CD4-positive, alpha-beta T cell treated with Interleukin-6 at 100 ng/mL for 8 hours (primary cell): ENCODE results near the gene GARNL3.
A peak's percentile ranks its signal among the peaks of the same experiment; 100 is the strongest.

ENCODE experiments used
- DNase-seq: peaks from one replicate; pipeline ENCODE4 v3.0.0-alpha.2; 2020; ENCODE audit warnings: mixed read lengths, low spot score

The GARNL3 gene

DNA sequence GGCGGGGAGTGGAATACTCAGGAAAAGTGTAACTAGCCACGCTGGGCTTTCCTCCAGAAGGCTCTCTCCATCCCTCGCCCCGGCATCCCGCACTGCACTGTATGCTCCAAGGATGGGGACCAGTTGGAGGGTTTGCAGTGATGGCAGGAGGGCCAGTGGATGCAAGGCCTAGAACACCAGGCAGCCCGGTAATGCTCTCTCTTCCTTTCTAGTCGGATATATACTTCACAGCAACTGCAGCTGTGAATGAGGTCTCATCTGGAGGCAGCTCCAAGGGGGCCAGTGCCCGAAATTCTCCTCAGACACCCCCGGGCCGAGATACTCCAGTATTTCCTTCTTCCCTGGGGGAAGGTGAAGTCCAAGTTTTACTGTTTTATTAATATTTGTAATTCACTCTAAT, 122.4 kb downstream of the GARNL3 start:
- no peak for DNase-seq

DNA sequence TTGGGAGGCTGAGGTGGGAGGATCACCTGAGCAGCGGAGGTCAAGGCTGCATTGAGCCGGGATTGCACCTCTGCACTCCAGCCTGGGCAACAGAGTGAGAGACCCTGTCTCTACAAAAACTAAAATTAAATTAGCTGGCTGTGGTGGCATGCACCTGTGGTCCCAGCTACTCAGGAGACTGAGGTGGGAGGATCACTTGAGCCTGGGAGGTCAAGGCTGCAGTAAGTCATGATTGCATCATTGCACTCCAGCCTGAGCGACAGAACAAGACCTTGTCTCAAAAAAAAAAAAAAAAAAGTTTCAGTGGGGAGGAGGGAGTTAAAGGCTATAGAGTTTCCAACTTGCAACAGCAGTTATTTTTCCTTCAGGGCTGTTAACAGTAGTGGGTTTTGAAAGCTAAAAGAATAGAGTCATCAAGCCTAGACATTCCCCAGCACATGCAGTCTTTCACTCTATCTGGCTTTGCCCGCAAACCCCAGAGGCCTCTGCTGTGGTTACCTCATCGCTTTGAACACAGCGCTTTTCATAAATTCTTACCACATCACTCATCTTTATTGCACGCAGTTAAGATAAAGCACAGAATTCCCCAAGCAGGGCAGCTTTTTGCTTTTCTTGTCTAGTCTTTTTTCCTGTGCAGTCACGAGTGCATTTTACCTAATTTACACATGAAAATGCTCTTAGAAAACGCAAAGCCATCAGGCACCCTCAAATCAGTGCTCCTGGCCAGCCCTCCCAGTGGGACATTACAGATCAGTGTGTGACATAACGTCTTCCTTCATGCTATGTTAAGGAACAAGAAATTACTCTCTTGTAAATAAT, 123.7 kb downstream of the GARNL3 start:
- peak; percentile 88 for DNase-seq

DNA sequence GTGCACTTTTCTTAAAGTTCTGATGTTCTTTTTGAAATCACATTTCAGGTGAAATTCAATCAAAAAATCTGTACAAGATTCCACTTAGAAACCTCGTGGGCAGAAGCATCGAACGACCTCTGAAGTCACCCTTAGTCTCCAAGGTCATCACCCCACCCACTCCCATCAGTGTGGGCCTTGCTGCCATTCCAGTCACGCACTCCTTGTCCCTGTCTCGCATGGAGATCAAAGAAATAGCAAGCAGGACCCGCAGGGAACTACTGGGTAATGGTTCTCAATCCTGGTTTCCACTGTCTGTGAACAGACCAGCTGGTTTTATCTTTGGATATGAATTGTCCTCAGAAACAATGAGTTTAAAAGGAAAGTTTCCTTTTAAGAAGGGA, 124.3 kb downstream of the GARNL3 start:
- DNase-seq = no peak

DNA sequence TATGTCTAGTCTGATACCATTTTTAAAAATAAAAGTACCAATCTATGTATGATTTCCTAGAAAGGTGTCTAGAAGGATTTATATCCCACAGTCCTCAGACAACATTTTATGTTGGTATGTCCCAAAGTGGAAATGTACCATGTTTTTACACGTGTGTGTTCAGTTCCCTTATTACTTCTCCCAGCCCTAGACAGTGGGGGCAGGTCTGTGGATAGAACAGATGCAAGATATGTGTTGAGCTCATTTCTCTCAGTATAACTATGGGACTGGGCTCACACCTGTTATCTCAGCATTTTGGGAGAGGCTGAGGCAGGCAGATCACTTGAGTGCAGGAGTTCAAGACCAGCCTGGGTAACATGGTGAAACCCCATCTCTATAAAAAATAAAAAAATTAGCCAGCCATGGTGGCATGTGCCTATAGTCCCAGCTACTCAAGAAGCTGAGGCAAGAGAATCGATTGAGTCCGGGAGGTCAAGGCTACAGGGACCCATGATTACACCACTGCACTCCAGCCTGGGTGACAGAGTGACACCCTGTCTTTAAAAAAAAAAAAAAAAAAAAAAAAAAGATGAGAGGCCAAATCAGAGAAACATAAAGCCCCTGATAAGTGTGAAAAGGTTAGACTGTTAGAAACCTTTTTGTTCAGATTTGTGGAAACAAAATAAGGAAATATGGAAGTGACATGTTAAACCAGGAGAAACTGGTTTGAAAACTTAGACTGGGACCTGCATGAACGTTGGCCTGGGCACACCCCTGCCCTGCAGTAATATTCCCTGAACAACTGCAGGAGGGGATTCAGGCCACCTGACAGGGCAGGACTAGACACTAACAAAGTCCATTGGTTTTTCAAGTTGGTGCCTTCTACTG, 125.0 kb downstream of the GARNL3 start:
- DNase-seq = no peak

DNA sequence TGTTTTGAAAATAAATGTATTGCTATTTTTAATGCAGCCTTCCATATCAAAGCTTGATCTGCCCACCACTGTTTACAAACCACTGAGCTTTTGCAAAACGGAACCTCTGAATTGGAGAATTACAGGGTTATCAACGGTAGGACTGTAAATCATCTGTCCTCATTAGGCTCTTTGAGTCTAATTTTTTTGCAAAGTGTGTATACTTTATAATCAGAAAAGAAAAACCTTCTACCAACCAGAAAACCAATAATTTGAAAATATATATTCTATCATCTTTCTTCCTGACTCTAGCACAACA, 125.6 kb downstream of the GARNL3 start:
- DNase-seq = no peak

DNA sequence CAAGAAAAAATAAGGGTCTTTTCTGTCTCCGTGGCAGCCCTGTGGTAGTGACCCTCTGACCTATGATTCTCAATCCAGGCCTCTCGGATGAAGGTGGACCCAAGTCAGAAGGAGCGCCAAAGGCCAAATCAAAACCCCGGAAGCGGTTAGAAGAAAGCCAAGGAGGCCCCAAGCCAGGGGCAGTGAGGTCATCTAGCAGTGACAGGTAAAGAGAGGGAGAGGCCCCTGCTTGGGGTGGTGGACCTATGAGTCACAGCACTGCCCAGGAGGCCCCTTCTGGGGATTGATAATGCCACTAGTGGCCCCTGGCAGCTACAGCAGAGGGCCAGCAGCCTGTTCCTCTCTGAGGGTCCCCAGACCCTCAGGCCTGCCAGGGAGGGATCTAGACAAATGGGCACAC, 126.0 kb downstream of the GARNL3 start:
- DNase-seq = no peak

DNA sequence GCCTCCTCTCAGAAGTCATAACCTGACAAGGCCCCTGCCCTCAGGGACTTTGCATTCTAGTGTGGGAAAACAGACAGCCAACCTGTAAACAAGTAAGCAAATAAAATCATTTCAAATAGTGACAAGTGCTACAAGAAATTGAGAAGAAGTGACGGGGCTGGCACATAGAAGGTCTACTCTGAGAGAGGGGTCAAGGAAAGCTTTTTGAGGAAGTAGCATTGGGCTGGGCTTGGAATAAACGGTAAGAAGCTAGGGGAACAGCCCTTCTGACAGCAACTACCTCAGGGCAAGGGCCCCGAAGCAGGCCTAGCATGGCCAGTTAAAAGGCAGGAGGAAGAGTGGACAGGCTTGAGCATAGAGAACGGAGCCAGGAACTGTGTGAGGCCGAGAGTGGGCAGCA, 127.6 kb downstream of the GARNL3 start:
- no peak for DNase-seq

DNA sequence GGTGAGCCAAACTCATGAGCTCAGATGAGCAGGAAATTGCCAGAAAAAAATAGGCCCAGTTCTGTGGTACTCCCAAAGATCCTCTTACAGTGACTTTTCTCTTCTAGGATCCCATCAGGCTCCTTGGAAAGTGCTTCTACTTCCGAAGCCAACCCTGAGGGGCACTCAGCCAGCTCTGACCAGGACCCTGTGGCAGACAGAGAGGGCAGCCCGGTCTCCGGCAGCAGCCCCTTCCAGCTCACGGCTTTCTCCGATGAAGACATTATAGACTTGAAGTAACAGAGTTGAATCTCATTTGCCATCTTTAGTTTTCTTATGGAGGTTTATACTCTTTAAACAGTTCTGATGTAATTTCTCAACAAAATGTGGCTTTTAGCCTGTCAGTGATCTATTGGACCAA, 128.4 kb downstream of the GARNL3 start:
- no peak for DNase-seq

DNA sequence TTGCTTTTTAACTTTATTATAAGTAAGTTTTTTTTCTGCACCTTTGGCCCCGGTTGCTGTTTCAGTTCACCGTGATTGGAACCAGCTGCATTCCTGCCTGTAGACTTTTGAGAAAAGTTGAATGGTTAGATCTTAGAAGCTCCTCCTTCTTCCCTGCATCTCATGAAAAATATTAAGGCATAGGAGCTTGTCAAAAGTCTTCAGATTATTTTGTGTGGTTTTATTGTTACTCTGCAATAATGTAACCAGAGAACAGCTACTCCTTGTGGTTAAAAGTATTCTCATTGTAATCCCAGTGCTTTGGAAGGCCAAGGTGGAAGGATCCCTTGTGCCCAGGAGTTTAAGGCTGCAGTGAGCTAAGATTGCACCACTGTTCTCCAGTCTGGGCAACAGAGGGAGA, 129.1 kb downstream of the GARNL3 start:
- DNase-seq = no peak

DNA sequence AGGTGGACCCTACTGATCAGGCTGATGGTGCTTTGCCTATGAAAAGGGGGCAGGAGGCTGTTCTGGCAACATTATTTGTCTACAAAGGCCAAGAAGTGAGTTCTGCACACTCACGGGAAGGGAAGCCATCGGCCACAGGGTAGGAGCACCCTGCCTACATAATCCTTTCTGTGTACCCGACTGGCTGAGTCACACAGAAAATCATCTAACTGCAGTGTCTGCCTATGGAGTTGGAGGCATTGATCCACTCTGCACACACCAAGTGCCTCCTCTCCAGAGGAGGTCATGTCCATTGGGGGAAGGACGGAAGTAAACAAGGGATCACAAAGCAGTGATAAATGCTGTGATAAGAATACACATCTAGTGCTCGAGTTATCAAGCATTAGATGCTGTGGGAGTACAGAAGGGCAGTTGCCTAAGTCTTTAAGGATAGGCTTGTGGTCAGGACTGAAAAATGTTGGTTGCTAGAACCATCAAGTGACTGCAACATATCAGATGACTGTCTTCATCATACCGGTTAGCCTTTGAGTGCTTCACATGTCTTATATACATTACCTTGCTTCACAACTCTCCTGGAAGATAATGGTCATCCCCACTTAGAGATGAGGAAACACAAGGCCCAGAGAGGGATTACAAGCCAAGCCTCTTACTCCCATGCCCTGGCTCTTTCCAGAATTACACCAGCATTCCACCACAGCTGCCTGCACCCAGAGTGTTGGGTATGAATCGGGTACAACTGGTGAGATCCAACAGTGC, 131.1 kb downstream of the GARNL3 start:
- no peak for DNase-seq

DNA sequence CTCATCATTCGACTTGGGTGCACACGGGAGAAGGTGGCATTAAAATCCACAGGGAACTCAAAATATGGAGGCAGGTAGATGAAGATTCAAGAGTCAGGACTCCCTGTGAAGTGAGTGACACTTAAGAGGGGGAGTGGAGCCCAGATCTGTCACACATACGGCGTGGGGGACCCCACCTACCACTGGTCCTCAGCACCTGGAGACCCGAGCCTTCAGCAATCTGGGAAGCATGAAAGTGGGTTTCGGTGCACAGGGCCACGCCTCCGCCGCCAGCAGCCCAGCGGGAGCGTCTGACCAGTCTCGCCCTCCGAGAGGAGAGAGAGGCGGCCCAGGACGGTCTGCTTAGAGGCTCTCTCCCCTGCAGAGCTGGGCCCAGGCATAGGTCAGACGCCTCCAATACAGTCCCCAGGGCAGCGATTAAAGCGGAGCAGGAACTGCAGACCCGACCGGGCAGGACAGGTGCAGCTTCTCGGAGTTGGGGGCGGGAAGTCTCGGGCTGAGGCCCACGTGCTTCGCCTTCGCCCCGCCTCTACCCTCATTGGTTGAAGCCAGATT, 131.8 kb downstream of the GARNL3 start:
- DNase-seq = no peak

DNA sequence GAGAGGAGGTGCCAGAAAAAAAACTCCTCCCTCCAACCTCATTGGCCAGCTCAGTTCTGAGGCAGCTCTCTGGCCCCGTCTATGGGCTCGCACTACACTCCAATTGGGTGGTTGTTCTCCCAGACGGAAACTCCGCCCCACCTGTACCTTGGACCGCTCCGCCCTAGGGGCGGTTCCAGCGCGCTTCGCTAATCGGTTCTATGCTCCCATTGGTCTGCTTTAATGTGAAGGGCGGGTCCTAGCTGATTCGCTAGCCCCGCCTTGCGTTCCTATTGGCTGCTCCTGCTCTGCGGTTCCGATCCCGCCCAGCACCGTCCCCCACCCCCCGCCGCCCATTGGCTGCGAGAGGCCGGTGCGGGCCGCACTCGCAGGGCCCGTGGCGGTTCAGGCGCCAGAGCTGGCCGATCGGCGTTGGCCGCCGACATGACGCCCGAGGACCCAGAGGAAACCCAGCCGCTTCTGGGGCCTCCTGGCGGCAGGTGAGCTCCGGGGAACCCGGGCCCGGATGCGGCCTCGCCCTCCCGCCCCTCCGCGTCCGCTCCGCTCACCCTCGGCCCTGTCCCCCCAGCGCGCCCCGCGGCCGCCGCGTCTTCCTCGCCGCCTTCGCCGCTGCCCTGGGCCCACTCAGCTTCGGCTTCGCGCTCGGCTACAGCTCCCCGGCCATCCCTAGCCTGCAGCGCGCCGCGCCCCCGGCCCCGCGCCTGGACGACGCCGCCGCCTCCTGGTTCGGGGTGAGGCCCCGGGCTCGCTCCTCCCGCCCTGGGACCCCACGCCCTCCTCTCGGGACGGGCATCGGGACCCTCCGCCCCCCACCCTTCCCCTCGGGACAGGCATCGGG, 132.5 kb downstream of the GARNL3 start, which contains the start of gene SLC2A8:
Gene SLC2A8 (plus strand): TSS at position 362 of the 838 bp plus-strand sequence. CDS start 62 bp downstream, at position 424.
- peak; percentile 89 for DNase-seq

DNA sequence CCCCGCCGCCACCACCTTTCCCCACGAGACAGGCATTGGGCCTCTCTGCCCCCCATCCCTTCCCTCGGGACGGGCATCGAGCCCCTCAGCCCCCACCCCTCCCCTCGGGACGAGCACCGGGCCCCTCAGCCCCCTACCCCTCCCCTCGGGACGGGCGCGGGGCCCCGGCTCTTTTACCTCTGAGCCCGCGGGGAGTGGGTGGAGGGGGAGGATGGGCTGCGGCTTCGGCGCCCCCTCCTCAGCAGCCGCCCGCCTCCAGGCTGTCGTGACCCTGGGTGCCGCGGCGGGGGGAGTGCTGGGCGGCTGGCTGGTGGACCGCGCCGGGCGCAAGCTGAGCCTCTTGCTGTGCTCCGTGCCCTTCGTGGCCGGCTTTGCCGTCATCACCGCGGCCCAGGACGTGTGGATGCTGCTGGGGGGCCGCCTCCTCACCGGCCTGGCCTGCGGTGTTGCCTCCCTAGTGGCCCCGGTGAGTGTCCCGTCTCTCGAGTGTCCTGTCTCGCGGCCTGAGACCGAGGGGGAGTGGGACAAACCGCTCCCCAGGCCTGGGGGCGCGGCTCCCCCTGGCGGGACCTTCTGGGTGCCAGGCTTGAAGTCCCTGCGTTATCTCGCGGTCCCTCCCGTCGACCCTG, 133.2 kb downstream of the GARNL3 start:
- no peak for DNase-seq

DNA sequence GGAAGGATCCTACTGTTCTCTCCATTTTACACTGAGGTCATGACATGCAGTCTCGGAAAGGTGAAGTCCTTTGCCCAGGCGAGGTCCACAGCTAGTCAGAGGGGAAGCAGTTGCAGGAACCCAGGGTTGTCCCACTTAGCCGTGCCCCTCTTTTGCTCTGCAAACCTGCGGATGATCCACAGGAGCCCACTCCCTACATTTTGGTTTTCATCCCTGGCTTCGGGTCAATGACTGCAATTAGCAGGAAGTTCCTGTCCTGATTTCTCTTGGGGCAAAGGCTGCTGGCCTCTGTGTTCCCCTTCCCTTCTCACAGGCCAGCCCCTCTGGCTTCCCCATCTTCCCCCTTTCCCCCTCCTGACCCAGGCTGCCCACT, 133.7 kb downstream of the GARNL3 start:
- no peak for DNase-seq

DNA sequence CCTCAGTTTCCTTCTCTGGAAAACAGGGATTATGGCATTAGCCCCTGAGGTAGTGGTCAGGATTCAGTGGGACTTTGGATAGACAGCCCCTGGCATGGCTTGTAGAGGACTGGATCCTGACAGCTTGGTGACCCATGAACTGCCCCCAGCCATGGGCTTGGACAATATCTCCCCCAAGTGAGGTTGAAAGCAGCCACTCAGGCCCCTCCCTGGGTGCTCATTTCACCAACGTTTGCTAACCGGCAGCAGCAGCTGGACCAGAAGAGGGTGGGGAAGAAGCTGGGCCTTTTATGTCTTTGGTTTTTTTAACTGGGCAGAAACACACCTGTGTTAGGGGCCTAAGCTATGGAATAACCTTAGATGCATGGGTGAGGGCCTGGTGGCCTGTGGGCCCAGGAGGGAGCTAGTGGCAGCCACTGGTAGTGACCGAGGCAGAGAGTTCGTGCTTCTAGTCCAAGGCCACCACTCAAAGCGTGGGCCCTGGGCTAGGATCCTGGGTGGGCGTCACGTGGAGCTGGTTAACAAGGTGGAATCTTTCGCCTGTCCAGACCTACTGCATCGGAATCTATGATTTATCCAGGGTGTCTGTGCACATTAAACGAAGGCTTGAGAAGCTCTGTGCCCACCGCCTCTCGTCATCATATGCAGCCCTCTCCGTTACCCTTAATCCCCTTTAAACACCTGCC, 134.3 kb downstream of the GARNL3 start:
- DNase-seq = no peak

DNA sequence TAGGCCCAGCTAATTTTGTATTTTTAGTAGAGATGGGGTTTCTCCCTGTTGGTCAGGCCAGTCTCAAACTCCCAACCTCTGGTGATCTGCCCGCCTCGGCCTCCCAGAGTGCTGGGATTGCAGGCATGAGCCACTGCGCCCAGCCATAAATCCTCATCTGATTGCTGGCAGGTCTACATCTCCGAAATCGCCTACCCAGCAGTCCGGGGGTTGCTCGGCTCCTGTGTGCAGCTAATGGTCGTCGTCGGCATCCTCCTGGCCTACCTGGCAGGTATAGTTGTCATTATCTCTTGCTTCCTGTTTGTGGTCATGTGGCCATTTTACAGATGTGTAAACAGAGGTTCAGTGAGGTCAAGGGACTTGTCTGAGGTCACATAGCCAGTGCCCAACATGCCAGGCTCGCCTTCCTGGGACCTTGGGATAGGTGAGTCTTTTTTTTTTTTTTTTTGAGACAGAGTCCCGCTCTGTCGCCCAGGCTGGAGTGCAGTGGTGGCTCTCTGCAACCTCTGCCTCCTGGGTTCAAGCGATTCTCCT, 135.2 kb downstream of the GARNL3 start:
- no peak for DNase-seq

DNA sequence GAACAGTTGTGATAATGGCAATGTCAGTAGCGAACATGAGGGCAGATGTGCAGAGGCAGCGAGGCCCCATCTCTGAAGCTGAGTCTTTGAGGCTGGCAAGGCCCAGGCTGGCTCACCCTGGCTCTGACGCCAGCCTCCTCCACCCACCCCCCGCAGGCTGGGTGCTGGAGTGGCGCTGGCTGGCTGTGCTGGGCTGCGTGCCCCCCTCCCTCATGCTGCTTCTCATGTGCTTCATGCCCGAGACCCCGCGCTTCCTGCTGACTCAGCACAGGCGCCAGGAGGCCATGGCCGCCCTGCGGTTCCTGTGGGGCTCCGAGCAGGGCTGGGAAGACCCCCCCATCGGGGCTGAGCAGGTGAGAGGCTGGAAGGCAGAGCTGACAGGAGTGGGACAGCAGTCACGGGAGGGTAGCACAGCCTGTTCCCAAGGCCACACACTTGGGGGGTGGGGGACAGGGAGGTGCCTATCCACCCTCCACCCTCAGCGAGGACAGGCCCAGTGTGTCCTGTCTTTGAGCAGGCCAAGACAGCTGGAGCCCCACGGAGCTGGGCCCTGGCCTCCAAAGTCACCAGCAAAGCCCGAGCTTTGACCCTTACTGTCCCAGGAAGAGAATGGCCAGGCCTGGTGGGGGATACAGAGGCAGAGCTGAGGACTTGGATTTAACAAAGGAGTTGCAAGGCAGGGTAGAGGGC, 138.0 kb downstream of the GARNL3 start:
- DNase-seq = no peak

DNA sequence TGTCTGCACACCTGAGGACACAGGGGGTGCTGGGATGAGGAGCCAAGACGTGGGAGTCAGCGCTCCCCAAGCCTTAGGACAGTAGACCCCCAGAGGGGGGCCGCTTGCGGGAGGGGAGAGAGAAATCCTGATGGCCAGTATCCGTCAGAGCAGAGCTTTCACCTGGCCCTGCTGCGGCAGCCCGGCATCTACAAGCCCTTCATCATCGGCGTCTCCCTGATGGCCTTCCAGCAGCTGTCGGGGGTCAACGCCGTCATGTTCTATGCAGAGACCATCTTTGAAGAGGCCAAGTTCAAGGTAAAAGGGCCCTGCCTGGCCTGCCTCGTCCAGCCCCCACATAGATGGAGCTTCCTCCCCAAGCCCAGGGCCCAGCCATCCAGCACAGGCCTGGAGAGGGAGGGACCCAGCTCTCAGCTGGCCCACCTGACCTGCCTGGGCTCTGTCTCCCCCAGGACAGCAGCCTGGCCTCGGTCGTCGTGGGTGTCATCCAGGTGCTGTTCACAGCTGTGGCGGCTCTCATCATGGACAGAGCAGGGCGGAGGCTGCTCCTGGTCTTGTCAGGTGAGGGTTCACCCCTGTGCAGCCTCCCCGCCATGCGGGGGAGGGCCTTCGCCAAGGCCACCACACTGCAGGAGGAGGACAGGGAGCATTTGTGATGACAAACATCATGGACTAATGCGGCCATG, 139.1 kb downstream of the GARNL3 start:
- DNase-seq = no peak

DNA sequence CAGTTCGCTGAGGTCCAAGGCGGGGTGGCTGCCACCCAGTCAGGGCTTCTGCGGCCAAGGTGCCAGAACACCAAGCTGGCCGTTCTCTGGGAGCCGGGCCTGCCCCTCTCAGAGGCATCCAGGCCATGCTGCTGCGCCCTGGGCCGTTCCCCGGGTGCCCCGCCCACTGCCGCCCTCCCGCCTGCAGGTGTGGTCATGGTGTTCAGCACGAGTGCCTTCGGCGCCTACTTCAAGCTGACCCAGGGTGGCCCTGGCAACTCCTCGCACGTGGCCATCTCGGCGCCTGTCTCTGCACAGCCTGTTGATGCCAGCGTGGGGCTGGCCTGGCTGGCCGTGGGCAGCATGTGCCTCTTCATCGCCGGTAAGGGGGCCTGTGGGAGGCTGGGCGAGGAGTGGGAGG, 140.1 kb downstream of the GARNL3 start:
- no peak for DNase-seq
